ENCODE results near the gene PHLPP1. TPM values are rescaled to one million over a fixed set of nuclear protein-coding genes. Genes with fewer than 3 reads are reported as not detected.

PHLPP1 gene
- total and polyA plus RNA-seq, 2 of the 4 experiments (the other 2 are of a cell fraction) = 3.3 to 3.6 TPM

- H3K4me3 ChIP-seq (ENCODE audit: insufficient read depth, low read depth, low read length) = no peak overlapping the region
- no peak overlapping the region for H3K9ac ChIP-seq (ENCODE audit: low read depth, low read length)
- dilution Hi-C loops (cut with HindIII; ENCODE audit: low sequenced_read_pairs, unreplicated experiment) (no loop called here), in situ Hi-C loops (cut with MboI; ENCODE audit: low sequenced_read_pairs) (loop anchor here (10.0 kb wide), 1 partner anchor 59 kb away; no protein-coding TSS in a partner anchor), intact Hi-C loops (cut with micrococcal nuclease) (no loop called here)
- H3K56ac ChIP-seq (ENCODE audit: extremely low read depth, insufficient read depth, low read length) = no peak overlapping the region
- H4K8ac ChIP-seq (ENCODE audit: low read depth in 2 of 2, low read length in 2 of 2) = no peak overlapping the region
- no peak overlapping the region for H4K5ac ChIP-seq (ENCODE audit: low read depth, low read length)
- peaks cover 3 to 11% of the 10 kb centered on the region in 2 experiments; a peak in 3 of 4 replicates for H3K79me1 ChIP-seq (ENCODE audit: low read depth in 1 of 2, low read length in 2 of 2)
- ATAC-seq (ENCODE audit: low read depth) = no peak
- no peak overlapping the region for H2AK5ac ChIP-seq (ENCODE audit: low read depth, low read length)
- no peaks in the 10 kb centered on the region for H4K20me1 ChIP-seq (ENCODE audit: insufficient read depth, low read length)
- no peak overlapping the region for H2BK15ac ChIP-seq (ENCODE audit: low read depth, low read length)
- H3K4me1 ChIP-seq (ENCODE audit: control insufficient read depth, insufficient read depth, low read length) = peaks cover under 1% of the 10 kb centered on the region
- no peak for TF ChIP-seq RAD21 (IDR thresholded peaks at IDR 0.05; ENCODE audit: low read length)
- TF ChIP-seq SMC3 (IDR thresholded peaks at IDR 0.05; ENCODE audit: low read depth, low read length) = no peak
- TF ChIP-seq, protein P1, sequence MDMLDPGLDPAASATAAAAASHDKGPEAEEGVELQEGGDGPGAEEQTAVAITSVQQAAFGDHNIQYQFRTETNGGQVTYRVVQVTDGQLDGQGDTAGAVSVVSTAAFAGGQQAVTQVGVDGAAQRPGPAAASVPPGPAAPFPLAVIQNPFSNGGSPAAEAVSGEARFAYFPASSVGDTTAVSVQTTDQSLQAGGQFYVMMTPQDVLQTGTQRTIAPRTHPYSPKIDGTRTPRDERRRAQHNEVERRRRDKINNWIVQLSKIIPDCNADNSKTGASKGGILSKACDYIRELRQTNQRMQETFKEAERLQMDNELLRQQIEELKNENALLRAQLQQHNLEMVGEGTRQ (IDR thresholded peaks at IDR 0.05; ENCODE audit: low read depth, low read length) = no peak
- no peak for TF ChIP-seq MXI1 (IDR thresholded peaks at IDR 0.05; ENCODE audit: borderline replicate concordance, low read depth, low read length)
- no peak for TF ChIP-seq BHLHE40 (IDR thresholded peaks at IDR 0.05; ENCODE audit: low read depth, low read length)
- no peak for TF ChIP-seq CEBPB (IDR thresholded peaks at IDR 0.05; ENCODE audit: low read depth, low read length)
- TF ChIP-seq MAFK (IDR thresholded peaks at IDR 0.05; ENCODE audit: low read depth, low read length) = no peak
- TF ChIP-seq, protein P2, sequence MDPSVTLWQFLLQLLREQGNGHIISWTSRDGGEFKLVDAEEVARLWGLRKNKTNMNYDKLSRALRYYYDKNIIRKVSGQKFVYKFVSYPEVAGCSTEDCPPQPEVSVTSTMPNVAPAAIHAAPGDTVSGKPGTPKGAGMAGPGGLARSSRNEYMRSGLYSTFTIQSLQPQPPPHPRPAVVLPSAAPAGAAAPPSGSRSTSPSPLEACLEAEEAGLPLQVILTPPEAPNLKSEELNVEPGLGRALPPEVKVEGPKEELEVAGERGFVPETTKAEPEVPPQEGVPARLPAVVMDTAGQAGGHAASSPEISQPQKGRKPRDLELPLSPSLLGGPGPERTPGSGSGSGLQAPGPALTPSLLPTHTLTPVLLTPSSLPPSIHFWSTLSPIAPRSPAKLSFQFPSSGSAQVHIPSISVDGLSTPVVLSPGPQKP (IDR thresholded peaks at IDR 0.05; ENCODE audit: borderline replicate concordance, low read depth, low read length) = no peak
- no peak for TF ChIP-seq RCOR1 (IDR thresholded peaks at IDR 0.05; ENCODE audit: insufficient replicate concordance, low read length)
- no peak for TF ChIP-seq FOS (IDR thresholded peaks at IDR 0.05; ENCODE audit: low read depth, low read length)
- TF ChIP-seq CHD1 (IDR thresholded peaks at IDR 0.05; ENCODE audit: low read depth, low read length) = no peak
- no peak for TF ChIP-seq MAZ (IDR thresholded peaks at IDR 0.05; ENCODE audit: borderline replicate concordance, low read depth, low read length)
- no peak for TF ChIP-seq POLR2A (IDR thresholded peaks at IDR 0.05; ENCODE audit: low read depth, low read length)
- no peak for TF ChIP-seq CTCF (conservative IDR thresholded peaks at IDR 0.05; ENCODE audit: low read depth, low read length)
- TF ChIP-seq RFX5 (IDR thresholded peaks at IDR 0.05; ENCODE audit: low read depth, low read length) = no peak
- TF ChIP-seq NFE2L2 (IDR thresholded peaks at IDR 0.05; ENCODE audit: low read depth, low read length) = no peak
- H2AFZ ChIP-seq (replicated peaks; ENCODE audit: low read length, poor library complexity) = no peak overlapping the region
- no TSS peak for BruUV-seq (replicated peaks)
- ChIA-PET POLR2A (ENCODE audit: unreplicated experiment) (no interaction called here), CTCF (interaction anchor here (1.4 kb wide), 1 partner anchor 10 kb away, joined by 3 read pairs; no protein-coding TSS in a partner anchor)
- no peaks in the 10 kb centered on the region for H3K36me3 ChIP-seq (ENCODE audit: control insufficient read depth, insufficient read depth, low read length)
- no CpG with 5 or more reads among the region's 3 CpGs for WGBS, 2 experiments (ENCODE audit: extremely low coverage in 2 of 2, insufficient read length in 1 of 2)
- H2BK20ac ChIP-seq (ENCODE audit: low read depth, low read length) = no peak overlapping the region
- no peak overlapping the region for H2BK5ac ChIP-seq (ENCODE audit: low read depth, low read length, poor library complexity, severe bottlenecking)
- no peak overlapping the region for H3K18ac ChIP-seq (ENCODE audit: low read depth, low read length)
- H3K27me3 ChIP-seq (ENCODE audit: control insufficient read depth, insufficient read depth, low read length) = no peaks in the 10 kb centered on the region
- peaks cover under 1% of the 10 kb centered on the region; the same call in 1 of the 2 replicates for H3K9me1 ChIP-seq (ENCODE audit: insufficient read depth, low read length)
- H2BK120ac ChIP-seq (ENCODE audit: low read depth, low read length) = no peak overlapping the region
- no peak overlapping the region for H2AK9ac ChIP-seq (replicated peaks; ENCODE audit: low read depth, low read length, poor library complexity)
- no peak overlapping the region for H3K4me2 ChIP-seq (ENCODE audit: low read depth, low read length)
- no peak overlapping the region for H3K27ac ChIP-seq (ENCODE audit: insufficient read depth, low read length)
- no peaks in the 10 kb centered on the region for H3K9me3 ChIP-seq (ENCODE audit: control insufficient read depth, insufficient read depth, low read length)
- H4K91ac ChIP-seq (ENCODE audit: insufficient read depth, low read depth, low read length) = no peak overlapping the region
- no peak overlapping the region for H3K14ac ChIP-seq (replicated peaks; ENCODE audit: low read depth, low read length)
- no peak overlapping the region for H3K4ac ChIP-seq (ENCODE audit: low read depth, low read length)
- no peak for DNase-seq
- H3K23ac ChIP-seq (ENCODE audit: low read depth, low read length) = no peak overlapping the region
Measured at GRCh38 chr18:62795813-62796212, 80.5 kb downstream of the PHLPP1 start.

Data from IMR-90 (cell line).